DMS114 treated with DMSO at 0.1 percent for 48 hours (cell line): ENCODE results near the gene PAX5.

Experiments used
- DNase-seq: peaks from one replicate; lab custom pipeline; 2025; ENCODE audit not compliant: unreplicated experiment; lab: John Stamatoyannopoulos, UW

The PAX5 gene

GRCh38 chr9:36961561-36962325 is 72.3 kb downstream of the PAX5 start:
- DNase-seq, result no peak

GRCh38 chr9:36961051-36961450 is 73.0 kb downstream of the PAX5 start:
- DNase-seq, result no peak

GRCh38 chr9:36960575-36960955 is 73.5 kb downstream of the PAX5 start:
- no peak for DNase-seq

- no peak for DNase-seq
These were observed 74.1 kb downstream of the PAX5 start for GRCh38 chr9:36959681-36960574.

- no peak for DNase-seq
These were observed 77.2 kb downstream of the PAX5 start for GRCh38 chr9:36956908-36957307.

- no peak for DNase-seq
These were observed 83.7 kb downstream of the PAX5 start for GRCh38 chr9:36950389-36950788.

GRCh38 chr9:36949466-36949865 is 84.6 kb downstream of the PAX5 start:
- no peak for DNase-seq

GRCh38 chr9:36948051-36948450 is 86.0 kb downstream of the PAX5 start:
- DNase-seq, result no peak

- DNase-seq, result no peak
These were observed 87.4 kb downstream of the PAX5 start for GRCh38 chr9:36946653-36947052.

- no peak for DNase-seq
These were observed 88.1 kb downstream of the PAX5 start for GRCh38 chr9:36945999-36946398.

- no peak for DNase-seq
These were observed 91.2 kb downstream of the PAX5 start for GRCh38 chr9:36942891-36943290.

- DNase-seq, result no peak
These were observed 92.6 kb downstream of the PAX5 start for GRCh38 chr9:36941441-36941840.

- no peak for DNase-seq
These were observed 93.2 kb downstream of the PAX5 start for GRCh38 chr9:36940881-36941280.

- DNase-seq, result no peak
These were observed 93.6 kb downstream of the PAX5 start for GRCh38 chr9:36940500-36940853.

GRCh38 chr9:36939655-36940499 is 94.2 kb downstream of the PAX5 start:
- DNase-seq, result no peak

- DNase-seq, result no peak
These were observed 94.9 kb downstream of the PAX5 start for GRCh38 chr9:36939214-36939613.

- no peak for DNase-seq
These were observed 95.5 kb downstream of the PAX5 start for GRCh38 chr9:36938617-36939016.

- DNase-seq, result no peak
These were observed 96.1 kb downstream of the PAX5 start for GRCh38 chr9:36937951-36938350.

- DNase-seq, result no peak
These were observed 96.7 kb downstream of the PAX5 start for GRCh38 chr9:36937346-36937745.

GRCh38 chr9:36936498-36936831 is 97.6 kb downstream of the PAX5 start:
- DNase-seq, result no peak

- no peak for DNase-seq
These were observed 98.1 kb downstream of the PAX5 start for GRCh38 chr9:36935768-36936497.
